A549 (cell line): ENCODE results near the gene LUZP2.

Experiments used
- CBX2 ChIP-seq: fragments of 200-600 bp; sonication (generic); IDR thresholded peaks from 2 replicates; pipeline ENCODE4 v1.6.1; 2016; ENCODE audit warnings: low read depth, mild to moderate bottlenecking, borderline replicate concordance
- CEBPB ChIP-seq, 2 experiments: fragments of >200 bp in 1 of 2; sonication (Bioruptor Twin) in 1 of 2; formaldehyde crosslinking in 1 of 2; IDR thresholded peaks; 2 replicates each; pipeline ENCODE4 v1.6.1; 2012 to 2016
- FOSL2 ChIP-seq, 2 experiments: fragments of 450-650 bp in 1 of 2; fragments of >200 bp in 1 of 2; sonication (Bioruptor Twin) in 1 of 2; formaldehyde crosslinking; IDR thresholded peaks; 2 replicates each; pipeline versions ENCODE4 v1.5.0 to v1.6.1; 2016 to 2020; ENCODE audit warnings: mild to moderate bottlenecking in 1 of 2, moderate library complexity in 1 of 2
- HOXA7 ChIP-seq: fragments of 250-450 bp; sonication (Bioruptor Pico); IDR thresholded peaks from 2 replicates; pipeline ENCODE4 v1.5.0; 2020; ENCODE audit warnings: mild to moderate bottlenecking, moderate library complexity
- JUN ChIP-seq, 2 experiments: fragments of >200 bp; sonication (Bioruptor Twin); formaldehyde crosslinking; IDR thresholded peaks; 2 replicates in 1 of 2; 3 replicates in 1 of 2; pipeline ENCODE4 v1.6.1; 2016 to 2017
- MYC ChIP-seq: IDR thresholded peaks from 2 replicates; pipeline ENCODE4 v1.6.1; 2012; ENCODE audit warnings: mild to moderate bottlenecking, inconsistent platforms, low read length, improper control_type of control experiment, borderline replicate concordance
- POLR2A ChIP-seq: IDR thresholded peaks from 2 replicates; pipeline ENCODE4 v1.6.1; 2012; ENCODE audit warnings: mild to moderate bottlenecking, low read length
- RCOR1 ChIP-seq: fragments of 150-350 bp; IDR thresholded peaks from 2 replicates; pipeline ENCODE4 v1.6.1; 2014; ENCODE audit warnings: antibody characterized with exemption, low read length, low read depth
- TP53 ChIP-seq: fragments of 250-450 bp; sonication (Bioruptor Pico); IDR thresholded peaks from 2 replicates; pipeline ENCODE4 v1.5.0; 2021; ENCODE audit warnings: mild to moderate bottlenecking, moderate library complexity
- ZC3H11A ChIP-seq: fragments of 450-650 bp; IDR thresholded peaks from 2 replicates; pipeline ENCODE4 v1.6.1; 2014; ENCODE audit warnings: antibody characterized with exemption, mild to moderate bottlenecking
- TF ChIP-seq, protein P1 (sequence below): IDR thresholded peaks from 2 replicates; pipeline ENCODE4 v1.6.1; 2012
- TF ChIP-seq, protein P2 (sequence below): fragments of >200 bp; sonication (Bioruptor Twin); formaldehyde crosslinking; IDR thresholded peaks from 3 replicates; pipeline ENCODE4 v1.5.1; 2016

DNA sequence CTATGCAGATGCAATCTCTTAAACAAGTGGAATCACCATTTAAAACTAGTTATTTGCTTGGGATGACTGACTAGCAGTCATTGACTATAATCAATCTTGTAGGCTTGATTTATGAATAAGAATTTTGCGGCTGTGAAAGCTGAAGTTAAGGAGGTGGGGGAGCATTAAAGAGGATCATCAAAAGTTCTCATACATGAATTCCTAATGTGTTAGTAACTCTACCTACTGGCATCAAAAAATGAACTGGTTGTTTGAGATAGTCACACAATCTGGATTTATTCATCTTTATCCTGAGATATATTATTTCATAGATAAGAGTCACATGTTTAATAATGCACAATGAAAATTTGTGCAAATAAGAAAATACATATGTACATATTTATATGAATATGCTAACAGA, 393.6 kb downstream of the LUZP2 start:
- TF ChIP-seq, protein P1, sequence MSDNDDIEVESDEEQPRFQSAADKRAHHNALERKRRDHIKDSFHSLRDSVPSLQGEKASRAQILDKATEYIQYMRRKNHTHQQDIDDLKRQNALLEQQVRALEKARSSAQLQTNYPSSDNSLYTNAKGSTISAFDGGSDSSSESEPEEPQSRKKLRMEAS, result no peak
- TF ChIP-seq TP53 (CRISPR knock-in tag), result no peak
- TF ChIP-seq POLR2A, result no peak
- TF ChIP-seq CEBPB (IDR thresholded peaks at IDR 0.05), result no peak
- TF ChIP-seq, protein P2, sequence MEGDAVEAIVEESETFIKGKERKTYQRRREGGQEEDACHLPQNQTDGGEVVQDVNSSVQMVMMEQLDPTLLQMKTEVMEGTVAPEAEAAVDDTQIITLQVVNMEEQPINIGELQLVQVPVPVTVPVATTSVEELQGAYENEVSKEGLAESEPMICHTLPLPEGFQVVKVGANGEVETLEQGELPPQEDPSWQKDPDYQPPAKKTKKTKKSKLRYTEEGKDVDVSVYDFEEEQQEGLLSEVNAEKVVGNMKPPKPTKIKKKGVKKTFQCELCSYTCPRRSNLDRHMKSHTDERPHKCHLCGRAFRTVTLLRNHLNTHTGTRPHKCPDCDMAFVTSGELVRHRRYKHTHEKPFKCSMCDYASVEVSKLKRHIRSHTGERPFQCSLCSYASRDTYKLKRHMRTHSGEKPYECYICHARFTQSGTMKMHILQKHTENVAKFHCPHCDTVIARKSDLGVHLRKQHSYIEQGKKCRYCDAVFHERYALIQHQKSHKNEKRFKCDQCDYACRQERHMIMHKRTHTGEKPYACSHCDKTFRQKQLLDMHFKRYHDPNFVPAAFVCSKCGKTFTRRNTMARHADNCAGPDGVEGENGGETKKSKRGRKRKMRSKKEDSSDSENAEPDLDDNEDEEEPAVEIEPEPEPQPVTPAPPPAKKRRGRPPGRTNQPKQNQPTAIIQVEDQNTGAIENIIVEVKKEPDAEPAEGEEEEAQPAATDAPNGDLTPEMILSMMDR, result no peak
- no peak for TF ChIP-seq JUN (IDR thresholded peaks at IDR 0.05)
- TF ChIP-seq RCOR1, result no peak
- no peak for TF ChIP-seq ZC3H11A
- TF ChIP-seq CBX2, result no peak
- no peak for TF ChIP-seq HOXA7 (CRISPR knock-in tag)
- TF ChIP-seq FOSL2 (IDR thresholded peaks at IDR 0.05), result no peak
- TF ChIP-seq FOSL2 (CRISPR knock-in tag; IDR thresholded peaks at IDR 0.05), result no peak
- no peak for TF ChIP-seq MYC
